Heart left ventricle (tissue), 13 donors: ENCODE data around the gene DMD.

Experiments used
- POLR2A ChIP-seq, 2 donors: fragments of 450-650 bp; IDR thresholded peaks; one replicate each; pipeline ENCODE4 v1.6.1; 2017; ENCODE audit warnings: antibody characterized with exemption in 2 of 2, mild to moderate bottlenecking in 2 of 2, moderate library complexity in 2 of 2
- TF ChIP-seq, protein P1 (sequence below), 12 donors: fragments of 200-600 bp; sonication (generic) in 4 of 12; IDR thresholded peaks; one replicate each; pipeline versions ENCODE4 v1.5.0 to v1.8.0; 2018 to 2022; ENCODE audit warnings: antibody characterized with exemption in 12 of 12, mild to moderate bottlenecking in 5 of 12
- donor health status: ischemic (EF 13 %, LVEDD 7.1; RV severe dilation, severe dysfunction).
- donor health status: DM: no; HTN: yes; CAD: no.
- donor health status: DM: no; HTN: no; CAD: no.
- donor health status: ischemic (EF 25% LVEDD 6.9; RV normal size, moderate dysfunction).
- donor health status: ischemic (EF 25% LVEDD 5.7; RV mildly dilated, moderate dysfunction).
- donor health status: ischemic (EF 35%, LVEDD 5.7; RV mildly dilated, moderate dysfunction).
- donor health status: nonischemic (EF 11% LVEDD 7.7; RV severe dilation, severe dysfunction).
- donor health status: DM: yes; HTN: yes; CAD: no.
- donor health status: PGD.
- donor health status: ischemic (EF 29% LVEDD 5.4; RV normal size, mild dysfunction).
- donor health status: nonischemic (EF 23%, LVEDD 6.1; RV moderate dilation, normal function).

DNA sequence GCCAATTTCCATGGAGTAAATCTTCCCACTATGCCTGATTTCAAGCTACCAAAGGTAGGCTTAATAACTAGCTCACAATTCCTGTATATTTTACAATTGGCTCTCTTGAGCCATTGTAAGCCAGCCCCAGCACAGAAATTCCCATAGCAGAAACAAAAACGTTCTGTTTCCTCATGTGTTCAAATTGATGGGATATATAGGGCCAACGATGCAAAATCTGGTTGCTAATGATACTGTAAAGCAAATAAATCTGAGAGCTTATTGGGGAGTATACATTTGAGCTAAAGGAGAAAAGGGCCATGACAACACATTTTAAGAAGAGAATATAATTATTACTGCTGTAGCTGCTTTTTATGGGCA is 1872.4 kb downstream of the DMD start:
- TF ChIP-seq, protein P1, sequence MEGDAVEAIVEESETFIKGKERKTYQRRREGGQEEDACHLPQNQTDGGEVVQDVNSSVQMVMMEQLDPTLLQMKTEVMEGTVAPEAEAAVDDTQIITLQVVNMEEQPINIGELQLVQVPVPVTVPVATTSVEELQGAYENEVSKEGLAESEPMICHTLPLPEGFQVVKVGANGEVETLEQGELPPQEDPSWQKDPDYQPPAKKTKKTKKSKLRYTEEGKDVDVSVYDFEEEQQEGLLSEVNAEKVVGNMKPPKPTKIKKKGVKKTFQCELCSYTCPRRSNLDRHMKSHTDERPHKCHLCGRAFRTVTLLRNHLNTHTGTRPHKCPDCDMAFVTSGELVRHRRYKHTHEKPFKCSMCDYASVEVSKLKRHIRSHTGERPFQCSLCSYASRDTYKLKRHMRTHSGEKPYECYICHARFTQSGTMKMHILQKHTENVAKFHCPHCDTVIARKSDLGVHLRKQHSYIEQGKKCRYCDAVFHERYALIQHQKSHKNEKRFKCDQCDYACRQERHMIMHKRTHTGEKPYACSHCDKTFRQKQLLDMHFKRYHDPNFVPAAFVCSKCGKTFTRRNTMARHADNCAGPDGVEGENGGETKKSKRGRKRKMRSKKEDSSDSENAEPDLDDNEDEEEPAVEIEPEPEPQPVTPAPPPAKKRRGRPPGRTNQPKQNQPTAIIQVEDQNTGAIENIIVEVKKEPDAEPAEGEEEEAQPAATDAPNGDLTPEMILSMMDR (IDR thresholded peaks at IDR 0.05) = no peak
- TF ChIP-seq POLR2A (IDR thresholded peaks at IDR 0.05) = no peak
